IPS-11a (cell line): ENCODE results near the gene TNFRSF19.
"Not testable (repeated sequence)": the region's sequence is repeated elsewhere in the genome, so short reads cannot be mapped to it uniquely, and the experiment has no call there.

Source experiments
- H3K4me3 ChIP-seq: one replicate; pipeline ENCODE4 v1.5.1; 2013; ENCODE audit warnings: low read depth, low read length, control low read depth

The TNFRSF19 gene

GRCh38 chr13:23652909-23653726 is 82.9 kb downstream of the TNFRSF19 start:
- H3K4me3 ChIP-seq: no peak overlapping the region

DNA sequence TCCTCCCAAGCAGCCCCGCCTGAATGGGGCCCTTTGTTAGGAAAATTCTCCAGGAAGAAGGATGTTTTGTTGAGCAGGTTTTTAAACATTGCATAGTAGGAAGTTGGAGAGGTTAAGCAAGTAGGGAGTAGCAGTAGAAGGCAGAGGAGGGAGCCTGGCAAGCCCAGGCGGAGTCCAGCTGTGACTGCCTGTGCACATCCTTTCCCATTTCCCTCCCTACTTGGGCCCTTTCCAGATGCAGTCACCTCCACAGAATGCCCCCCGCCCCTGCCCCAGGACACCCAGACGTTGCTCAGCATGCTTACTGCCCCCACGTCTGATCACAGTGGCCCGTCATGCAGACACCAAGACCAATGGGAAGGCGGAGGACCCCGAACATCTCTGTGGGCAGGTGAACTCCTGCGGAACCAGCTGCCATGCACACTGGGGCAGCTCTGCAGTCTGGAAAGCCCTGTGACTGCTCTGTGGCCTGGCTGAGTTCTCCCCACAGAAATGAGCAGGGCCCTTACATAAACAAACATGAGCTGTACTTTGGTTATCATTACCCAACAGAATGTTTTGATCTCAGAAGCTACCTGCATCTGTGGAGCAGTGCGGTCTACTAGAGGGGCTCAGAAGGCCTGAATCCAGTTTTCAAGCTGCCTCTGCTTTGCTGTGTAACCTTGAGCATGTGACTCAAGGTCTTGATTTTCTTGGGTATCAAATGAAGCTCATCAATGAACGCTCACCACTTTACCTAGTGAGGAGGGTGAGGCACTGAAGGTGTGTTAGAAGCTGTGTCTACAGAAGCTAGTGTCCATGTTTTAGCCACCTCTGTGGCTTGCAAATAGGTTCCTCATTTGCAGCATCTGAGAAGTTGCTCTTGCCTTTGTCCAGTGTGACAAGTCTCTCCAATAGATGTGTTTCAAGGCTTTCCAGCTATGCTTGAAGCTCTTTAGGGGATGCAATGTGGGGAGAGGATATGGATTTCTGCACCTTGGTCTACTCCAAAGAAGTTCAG is 84.2 kb downstream of the TNFRSF19 start:
- no peak overlapping the region for H3K4me3 ChIP-seq

DNA sequence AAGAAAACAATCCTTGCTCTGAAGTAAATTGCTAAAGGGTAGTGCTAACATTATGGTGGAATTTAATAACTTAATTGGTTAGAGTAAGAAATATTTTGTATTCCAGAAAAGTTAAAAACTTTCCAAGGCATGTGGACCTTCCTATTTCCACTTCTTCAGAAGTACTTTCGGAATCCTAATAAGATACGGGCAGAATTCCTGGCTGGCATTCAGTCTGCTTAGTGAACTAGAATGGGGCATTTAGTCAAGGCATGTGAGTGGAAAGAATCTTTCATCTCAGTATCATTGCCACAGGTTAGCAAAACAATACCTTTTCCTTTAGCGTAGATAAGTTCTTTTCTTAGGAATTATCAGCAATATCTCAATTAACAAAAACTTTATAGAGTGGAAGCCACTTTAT is 85.1 kb downstream of the TNFRSF19 start:
- H3K4me3 ChIP-seq: no peak overlapping the region

DNA sequence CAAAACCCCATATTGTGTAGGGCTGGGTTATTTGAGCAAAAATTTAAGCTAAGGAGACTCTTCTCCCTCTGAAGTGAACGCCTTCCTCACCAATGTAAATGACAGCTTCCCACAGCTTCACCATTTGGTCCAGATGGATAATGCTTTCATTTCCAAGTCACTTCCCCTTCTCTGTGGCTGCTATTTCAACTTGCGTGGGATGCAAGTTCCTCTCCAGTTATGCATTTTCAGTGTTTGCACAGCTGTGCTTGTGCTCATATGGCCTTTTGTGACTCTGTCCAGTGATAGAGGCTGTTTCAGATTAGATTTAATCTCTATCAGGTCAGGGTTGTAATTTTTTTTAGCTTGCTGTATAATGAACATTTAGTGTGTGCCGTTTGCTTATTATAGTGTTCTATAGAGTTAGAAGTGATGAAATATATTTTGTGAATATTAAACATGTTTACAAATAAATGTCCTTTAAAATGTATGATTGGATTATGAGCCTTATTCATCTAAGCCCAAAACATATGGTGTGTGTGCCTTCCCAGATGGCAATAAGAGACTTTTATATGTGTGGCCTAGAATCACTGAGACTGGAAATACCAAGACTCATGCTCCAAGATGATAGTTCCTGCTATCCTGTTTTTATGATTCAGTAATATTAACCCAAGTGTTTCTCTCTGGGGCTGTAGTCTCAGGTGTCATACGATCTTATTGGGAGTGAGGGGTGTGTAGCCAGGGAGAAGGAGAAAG is 86.6 kb downstream of the TNFRSF19 start:
- no peak overlapping the region for H3K4me3 ChIP-seq

- no peak overlapping the region for H3K4me3 ChIP-seq
These were observed 88.8 kb downstream of the TNFRSF19 start for GRCh38 chr13:23658929-23659541.

- H3K4me3 ChIP-seq: no peak overlapping the region
These were observed 90.0 kb downstream of the TNFRSF19 start for GRCh38 chr13:23660249-23660648.

GRCh38 chr13:23666582-23666981 is 96.4 kb downstream of the TNFRSF19 start:
- no peak overlapping the region for H3K4me3 ChIP-seq

- no peak overlapping the region for H3K4me3 ChIP-seq
These were observed 97.5 kb downstream of the TNFRSF19 start for GRCh38 chr13:23667750-23668149.

DNA sequence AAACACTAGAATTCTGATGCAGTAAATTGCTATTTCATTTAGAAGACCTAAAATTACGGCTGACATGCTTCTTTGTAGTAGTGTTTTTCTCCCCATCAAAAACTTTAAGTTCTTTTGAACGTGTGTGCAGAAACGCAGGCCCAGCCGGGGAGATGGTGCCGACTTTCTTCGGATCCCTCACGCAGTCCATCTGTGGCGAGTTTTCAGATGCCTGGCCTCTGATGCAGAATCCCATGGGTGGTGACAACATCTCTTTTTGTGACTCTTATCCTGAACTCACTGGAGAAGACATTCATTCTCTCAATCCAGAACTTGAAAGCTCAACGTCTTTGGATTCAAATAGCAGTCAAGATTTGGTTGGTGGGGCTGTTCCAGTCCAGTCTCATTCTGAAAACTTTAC is 98.3 kb downstream of the TNFRSF19 start:
- H3K4me3 ChIP-seq: no peak overlapping the region

- H3K4me3 ChIP-seq: no peak overlapping the region
These were observed 100.6 kb downstream of the TNFRSF19 start for GRCh38 chr13:23670793-23671192.

DNA sequence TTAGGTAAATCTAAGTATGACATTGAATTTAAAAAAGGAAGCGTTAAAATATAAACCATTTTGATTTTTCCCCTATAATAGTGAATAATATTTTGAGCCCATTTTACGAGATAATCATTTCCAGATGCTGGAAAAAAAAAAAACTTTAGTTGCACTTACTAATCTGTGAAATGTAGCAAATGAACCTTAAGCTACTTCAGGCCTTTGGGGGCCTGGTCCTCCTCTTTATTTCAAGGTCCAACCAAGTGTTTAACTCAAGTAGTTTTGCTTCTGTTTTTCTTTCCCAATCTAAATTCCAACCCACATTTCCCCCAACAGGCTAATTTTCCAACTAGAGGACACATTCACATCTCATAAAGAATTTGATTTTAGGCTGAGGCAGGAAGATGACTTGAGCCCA is 101.2 kb downstream of the TNFRSF19 start:
- H3K4me3 ChIP-seq: no peak overlapping the region

DNA sequence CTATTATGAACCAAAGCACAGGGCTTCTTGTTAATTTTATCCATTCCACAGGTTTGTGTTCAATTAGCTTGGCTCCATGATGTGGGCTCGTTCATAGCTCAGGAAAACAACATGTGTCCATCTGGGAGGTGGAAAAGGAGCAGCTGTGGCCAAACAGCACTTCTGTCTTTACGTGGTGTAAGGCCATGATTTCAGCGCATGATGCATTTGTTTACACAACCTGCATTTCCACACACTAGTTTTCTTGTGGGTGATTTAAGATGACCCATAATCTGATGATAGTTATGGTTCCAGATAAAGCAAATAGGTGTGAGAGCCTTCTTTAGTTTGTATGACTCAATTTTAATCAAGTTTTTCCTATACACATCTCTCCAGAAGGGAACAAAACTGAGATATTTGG is 101.7 kb downstream of the TNFRSF19 start:
- no peak overlapping the region for H3K4me3 ChIP-seq

- H3K4me3 ChIP-seq: no peak overlapping the region
These were observed 102.4 kb downstream of the TNFRSF19 start for GRCh38 chr13:23672616-23673015.

DNA sequence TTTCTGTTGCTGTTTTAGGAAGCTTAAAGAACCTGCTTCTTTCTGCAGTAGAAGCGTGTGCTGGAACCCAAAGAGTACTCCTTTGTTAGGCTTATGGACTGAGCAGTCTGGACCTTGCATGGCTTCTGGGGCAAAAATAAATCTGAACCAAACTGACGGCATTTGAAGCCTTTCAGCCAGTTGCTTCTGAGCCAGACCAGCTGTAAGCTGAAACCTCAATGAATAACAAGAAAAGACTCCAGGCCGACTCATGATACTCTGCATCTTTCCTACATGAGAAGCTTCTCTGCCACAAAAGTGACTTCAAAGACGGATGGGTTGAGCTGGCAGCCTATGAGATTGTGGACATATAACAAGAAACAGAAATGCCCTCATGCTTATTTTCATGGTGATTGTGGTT is 103.1 kb downstream of the TNFRSF19 start:
- H3K4me3 ChIP-seq: no peak overlapping the region

GRCh38 chr13:23673867-23674605 is 103.8 kb downstream of the TNFRSF19 start:
- no peak overlapping the region for H3K4me3 ChIP-seq

- H3K4me3 ChIP-seq: no peak overlapping the region
These were observed 104.8 kb downstream of the TNFRSF19 start for GRCh38 chr13:23674795-23675640.

GRCh38 chr13:23677679-23678288 is 107.6 kb downstream of the TNFRSF19 start:
- not testable (repeated sequence) for H3K4me3 ChIP-seq

DNA sequence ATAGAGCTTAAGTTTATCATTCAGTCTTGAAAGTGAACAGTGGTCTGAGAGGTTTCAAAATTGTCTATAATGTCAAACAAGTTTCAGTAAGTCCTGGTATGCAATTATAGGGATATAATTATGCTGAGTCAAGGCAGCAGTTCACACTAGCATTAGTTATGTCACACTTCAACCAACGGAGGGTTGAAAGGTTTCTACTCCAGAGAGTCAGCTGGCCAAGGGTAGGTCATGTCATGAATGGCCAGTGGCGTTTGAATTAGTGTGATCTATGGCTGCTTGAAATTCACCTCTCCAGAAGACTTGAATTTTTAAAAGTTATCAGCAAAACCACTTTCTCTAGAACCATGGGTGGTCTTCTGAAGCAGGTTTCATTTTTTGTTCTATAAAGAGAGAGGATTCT is 108.6 kb downstream of the TNFRSF19 start:
- H3K4me3 ChIP-seq: no peak overlapping the region

DNA sequence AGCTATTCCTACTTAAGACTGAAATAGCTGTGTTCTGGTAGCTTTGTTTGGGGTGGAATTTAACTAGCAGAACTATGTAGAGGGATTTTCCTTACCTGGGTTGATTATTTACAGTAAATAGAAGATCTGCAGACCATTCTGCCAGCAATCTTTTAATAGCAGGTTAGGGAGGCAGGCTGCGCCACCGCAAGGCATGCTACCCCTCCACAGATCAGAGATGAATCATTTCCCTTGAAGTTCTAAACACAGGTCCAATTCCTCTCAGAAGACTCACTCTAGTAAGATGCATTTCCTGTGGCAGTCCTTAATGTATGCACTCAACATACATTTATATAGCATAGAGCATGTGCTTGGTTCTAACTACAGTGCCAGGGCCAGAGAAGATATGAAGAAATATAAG is 109.0 kb downstream of the TNFRSF19 start:
- no peak overlapping the region for H3K4me3 ChIP-seq
